OCI-LY1 (cell line): ENCODE data around the gene PAX5.

Source experiments
- CTCF ChIP-seq: fragments of 200-600 bp; sonication (generic), shearing (Covaris generic); IDR thresholded peaks from 2 replicates; pipeline ENCODE4 v1.5.1; 2017; ENCODE audit warnings: mild to moderate bottlenecking, antibody characterized with exemption, low read length, moderate library complexity, mixed read lengths
- EZH2 ChIP-seq: fragments of 200-600 bp; sonication (generic), shearing (Covaris generic); IDR thresholded peaks from 2 replicates; pipeline ENCODE4 v1.8.0; 2017; ENCODE audit warnings: borderline replicate concordance, mixed run types, mild to moderate bottlenecking, antibody characterized with exemption, low read length, moderate library complexity, mixed read lengths

- TF ChIP-seq EZH2: no peak
- no peak for TF ChIP-seq CTCF
These were observed 162.5 kb downstream of the PAX5 start for GRCh38 chr9:36871606-36872005.
